ENCODE measurements around the gene DGKH.
"Not testable (repeated sequence)": the region's sequence is repeated elsewhere in the genome, so short reads cannot be mapped to it uniquely, and the experiment has no call there.

DGKH gene

GRCh38 chr13:42040730-42041010, 7.8 kb upstream of the DGKH start:
- DNase-seq, result no peak

DNA sequence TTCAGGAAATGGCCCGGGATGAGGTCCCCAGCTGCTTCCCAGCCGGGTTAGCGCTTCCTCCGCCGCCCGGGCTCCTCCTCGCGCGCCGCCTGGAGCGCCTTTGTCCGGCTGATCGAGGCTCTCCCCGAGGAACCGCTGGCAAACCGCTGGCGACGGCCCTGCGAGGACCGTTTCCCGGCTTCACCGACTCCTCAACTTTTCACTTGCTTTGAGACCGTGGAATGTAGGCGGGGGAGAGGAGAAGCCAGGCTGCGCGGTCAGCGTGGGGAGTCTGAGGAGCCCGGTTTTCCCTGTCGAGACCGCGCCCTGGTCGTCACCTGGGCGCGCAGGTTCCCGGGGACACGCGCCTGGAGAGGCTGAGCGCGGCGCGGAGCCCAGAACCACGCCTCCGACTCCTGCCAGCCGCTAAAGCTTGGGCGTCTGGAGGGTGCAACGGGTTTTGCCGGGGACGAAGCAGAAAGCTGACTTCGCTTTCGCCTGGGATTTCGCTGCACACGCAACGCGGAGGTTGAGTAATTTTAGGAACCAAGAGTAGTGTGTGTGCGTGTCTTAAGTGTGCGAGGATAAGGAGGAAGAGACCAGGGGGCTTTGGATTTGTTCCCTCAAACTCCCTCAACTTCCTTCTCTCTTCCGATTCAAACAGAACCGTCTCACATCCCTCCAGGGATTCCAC, 7.3 kb upstream of the DGKH start:
- peak; percentile 67 to 83 (median 78) for DNase-seq

- DNase-seq, result peak; percentile 19 to 71 (median 58)
These were observed 6.8 kb upstream of the DGKH start for GRCh38 chr13:42041684-42042035.

DNA sequence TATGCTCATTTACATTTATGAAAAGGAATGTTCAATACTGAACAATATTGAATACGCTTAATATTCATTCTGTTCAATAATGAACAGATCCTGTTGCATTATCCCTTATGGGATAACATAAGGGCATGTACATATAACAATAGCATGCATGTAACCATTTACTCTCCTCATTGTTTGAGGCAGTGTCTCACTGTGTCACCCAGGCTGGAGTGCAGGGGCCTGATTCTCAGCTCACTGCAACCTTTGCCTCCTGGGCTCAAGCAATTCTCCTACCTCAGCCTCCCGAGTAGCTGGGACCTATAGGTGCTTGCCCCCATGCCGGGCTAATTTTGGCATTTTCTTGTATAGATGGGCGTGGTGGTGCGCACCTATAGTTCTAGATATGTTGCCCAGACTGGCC, 4.8 kb upstream of the DGKH start:
- no peak for DNase-seq

- no peak for DNase-seq
These were observed 2.0 kb upstream of the DGKH start for GRCh38 chr13:42046448-42046847.

- DNase-seq, result peak; percentile 56 to 72 (median 69)
These were observed 697 bp upstream of the DGKH start for GRCh38 chr13:42047561-42048341.

GRCh38 chr13:42048684-42049453, 421 bp downstream of the DGKH start:
- DNase-seq, result peak; percentile 70 to 86 (median 82)

- peak in 1 of 3 experiments; percentile 49 for DNase-seq
These were observed 986 bp downstream of the DGKH start for GRCh38 chr13:42049454-42049813.

GRCh38 chr13:42054798-42055499, 6.5 kb downstream of the DGKH start:
- no peak for DNase-seq

GRCh38 chr13:42055500-42056085, 7.1 kb downstream of the DGKH start:
- DNase-seq, result no peak

GRCh38 chr13:42056146-42056545, 7.7 kb downstream of the DGKH start:
- DNase-seq, result no peak

DNA sequence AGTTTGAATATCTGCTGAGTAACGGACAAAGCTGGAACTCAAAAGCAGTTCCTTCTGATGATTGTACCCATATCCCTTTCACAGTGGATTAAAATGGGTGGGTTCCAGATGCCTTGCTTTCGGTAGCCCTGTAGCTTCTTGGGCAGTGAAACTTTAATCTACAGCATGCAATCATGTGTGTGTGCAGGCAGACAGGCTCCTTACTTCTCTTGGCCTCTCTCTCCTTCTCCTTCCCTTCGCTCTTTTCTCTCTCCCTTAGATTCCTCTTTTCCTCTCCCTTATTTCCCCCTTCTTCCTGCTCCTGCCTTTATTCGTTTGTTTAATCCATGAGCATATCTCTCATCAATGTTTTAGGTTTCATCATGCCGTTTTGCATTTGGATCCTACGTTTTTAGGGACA, 8.1 kb downstream of the DGKH start:
- no peak for DNase-seq

DNA sequence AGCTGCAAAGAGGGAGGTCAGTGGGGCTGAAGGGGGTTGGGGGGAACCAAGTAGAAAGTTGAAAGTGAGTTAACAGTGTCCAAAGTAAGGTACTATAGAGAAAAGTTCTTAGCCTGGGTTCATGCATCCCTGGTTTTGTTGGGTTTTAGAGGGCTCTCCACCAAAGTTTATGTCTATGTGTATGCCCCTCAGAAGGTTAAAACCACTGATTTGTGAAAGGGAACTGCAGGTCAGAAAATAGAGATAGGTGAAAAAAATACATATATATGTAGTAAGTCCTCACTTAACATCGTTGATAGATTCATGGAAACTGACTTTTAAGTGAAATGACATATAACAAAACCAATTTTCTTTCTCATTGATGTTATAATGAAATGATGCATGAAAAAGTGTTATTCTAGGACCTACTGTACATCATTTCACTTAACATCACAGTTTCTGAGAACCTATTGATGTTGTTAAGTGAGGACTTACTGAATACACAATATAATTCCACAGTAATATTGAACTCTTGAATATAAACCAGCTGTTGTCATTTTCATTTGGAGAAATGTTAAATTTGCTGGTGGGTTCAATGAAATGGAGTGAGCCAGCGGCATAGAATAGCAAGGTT, 9.6 kb downstream of the DGKH start:
- DNase-seq, result no peak

DNA sequence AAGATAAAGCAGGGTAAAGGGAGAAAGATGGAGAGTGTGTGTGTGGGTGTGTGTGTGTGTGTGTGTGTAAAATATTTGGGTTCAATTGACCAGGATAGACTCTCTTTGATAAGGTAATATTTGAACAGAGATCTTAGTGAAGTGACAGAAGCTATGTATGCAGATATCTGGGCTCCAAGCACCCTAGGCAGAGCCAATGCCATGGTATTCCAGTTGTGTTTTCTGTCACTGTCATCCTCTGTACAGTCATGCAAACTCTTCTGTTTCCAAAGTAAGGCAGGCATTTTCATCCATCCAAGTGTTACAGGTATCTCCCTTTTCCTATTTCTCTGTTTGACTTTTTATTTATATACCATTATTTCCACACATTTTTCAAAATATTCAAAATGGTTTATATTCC, 13.5 kb downstream of the DGKH start:
- no peak for DNase-seq

DNA sequence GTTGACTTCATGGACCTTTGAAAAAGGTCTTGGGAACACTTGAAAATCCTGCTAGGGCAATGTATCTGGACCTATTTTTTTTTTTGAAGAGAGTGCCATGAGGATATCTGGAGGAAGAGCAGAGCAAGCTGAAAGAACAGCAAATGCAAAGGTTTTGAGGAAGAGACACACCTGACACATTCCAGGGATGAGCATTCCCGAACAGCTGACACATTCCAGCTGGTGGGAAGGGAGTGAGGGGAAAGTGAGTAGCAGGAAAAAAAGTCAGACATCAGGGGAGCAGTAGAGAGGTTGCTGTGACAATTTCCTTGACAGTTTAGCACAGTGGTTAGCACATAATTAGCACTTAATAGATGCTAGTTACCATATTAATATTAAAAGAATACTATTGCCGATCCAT, 14.7 kb downstream of the DGKH start:
- DNase-seq, result no peak

GRCh38 chr13:42064259-42064658, 15.8 kb downstream of the DGKH start:
- peak in 2 of 3 experiments; percentile 2 to 38 for DNase-seq

DNA sequence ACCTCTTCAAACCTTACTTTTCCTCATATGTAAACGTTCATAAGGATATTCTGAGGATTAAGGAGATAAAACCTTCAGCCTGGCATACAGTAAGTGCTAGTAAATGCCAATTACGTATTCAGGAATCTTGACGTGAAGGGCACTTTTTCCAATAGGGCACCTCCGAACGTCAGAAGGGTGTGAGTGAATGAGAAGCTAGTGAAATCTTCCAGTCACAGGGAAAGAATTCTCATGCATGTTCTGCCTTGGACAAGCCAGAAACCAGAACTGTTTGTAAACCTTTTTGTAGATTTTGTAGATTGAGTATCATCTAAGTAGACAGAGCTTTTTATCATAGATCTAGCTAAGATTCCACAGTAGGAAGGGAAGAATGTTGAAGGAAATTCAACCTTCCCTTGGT, 16.5 kb downstream of the DGKH start:
- DNase-seq, result no peak

- DNase-seq, result no peak
These were observed 17.0 kb downstream of the DGKH start for GRCh38 chr13:42065414-42065813.

- no peak for DNase-seq
These were observed 18.1 kb downstream of the DGKH start for GRCh38 chr13:42066542-42066941.

- DNase-seq, result no peak
These were observed 20.4 kb downstream of the DGKH start for GRCh38 chr13:42068886-42069285.

DNA sequence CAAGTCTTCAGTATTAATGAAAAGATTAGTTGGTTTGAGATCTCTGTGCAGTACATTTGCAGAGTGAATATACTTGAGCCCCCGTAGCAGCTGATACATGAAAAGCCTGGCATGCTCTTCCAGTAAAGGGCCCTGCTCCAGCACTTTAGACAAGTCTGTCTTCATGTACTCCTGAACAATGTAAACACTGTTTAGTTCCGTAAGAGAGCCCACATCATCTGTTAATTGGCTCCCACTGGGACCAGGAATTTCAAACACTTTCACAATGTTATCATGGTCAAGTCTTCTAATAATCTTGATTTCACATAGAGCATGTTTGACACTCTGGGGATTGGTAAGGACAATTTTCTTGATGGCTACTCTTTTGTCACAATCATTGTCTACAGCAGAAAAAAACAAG, 22.2 kb downstream of the DGKH start:
- DNase-seq, result peak in 1 of 3 experiments; percentile 14

DNA sequence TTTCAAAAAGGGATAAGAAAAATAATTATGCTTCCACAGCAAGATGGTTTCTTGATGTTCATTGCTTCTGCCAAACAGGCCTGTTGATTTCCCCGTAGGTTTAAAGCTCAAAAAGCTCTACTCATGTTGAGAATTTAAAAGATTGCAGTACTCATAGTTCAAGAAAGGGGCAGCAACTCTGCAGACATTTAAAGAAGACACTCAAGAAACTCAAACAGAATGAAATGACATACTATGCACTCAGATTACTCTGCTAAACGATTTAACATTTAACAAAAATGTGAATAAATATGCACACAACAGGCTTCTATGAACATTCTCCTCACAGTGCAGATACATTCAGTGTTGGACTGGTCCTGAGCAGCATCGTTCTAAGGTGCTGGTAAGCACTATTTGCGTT, 22.7 kb downstream of the DGKH start:
- DNase-seq, result not testable (repeated sequence)
